Spleen (tissue), 11 donors: ENCODE data around the gene ZNF618. TPM values are rescaled to one million over a fixed set of nuclear protein-coding genes. Genes with fewer than 3 reads are reported as not detected.

Source experiments
- DNase-seq: peaks from one replicate; pipeline ENCODE4 v3.0.0-alpha.2; 2020
- H3K27ac ChIP-seq, 8 donors: fragments of 200-600 bp; sonication (generic) in 7 of 8; 1 replicate in 4 of 8; 2 replicates in 4 of 8; pipeline versions ENCODE4 v1.5.0 to v1.8.0; 2016 to 2021; ENCODE audit warnings: inconsistent platforms in 4 of 8, mild to moderate bottlenecking in 4 of 8, moderate library complexity in 1 of 8
- H3K27me3 ChIP-seq, 7 donors: fragments of 200-600 bp; sonication (generic) in 6 of 7; replicated peaks in 1 of 7; 1 replicate in 4 of 7; 2 replicates in 3 of 7; pipeline versions ENCODE4 v1.5.0 to v1.8.0; 2016 to 2021; ENCODE audit warnings: inconsistent platforms in 3 of 7, mild to moderate bottlenecking in 1 of 7
- H3K36me3 ChIP-seq, 6 donors: fragments of 200-600 bp; sonication (generic) in 5 of 6; 1 replicate in 4 of 6; 2 replicates in 2 of 6; pipeline versions ENCODE4 v1.5.0 to v1.8.0; 2016 to 2021; ENCODE audit warnings: inconsistent platforms in 2 of 6
- H3K4me1 ChIP-seq, 6 donors: fragments of 200-600 bp; sonication (generic) in 5 of 6; 1 replicate in 3 of 6; 2 replicates in 3 of 6; pipeline versions ENCODE4 v1.5.0 to v1.8.0; 2016 to 2021; ENCODE audit warnings: inconsistent platforms in 3 of 6
- H3K4me3 ChIP-seq, 8 donors: fragments of 200-600 bp; sonication (generic) in 7 of 8; 1 replicate in 4 of 8; 2 replicates in 4 of 8; pipeline versions ENCODE4 v1.5.0 to v1.8.0; 2016 to 2021; ENCODE audit warnings: inconsistent platforms in 4 of 8, mild to moderate bottlenecking in 4 of 8, moderate library complexity in 2 of 8
- H3K9me3 ChIP-seq, 8 donors: fragments of 200-600 bp; sonication (generic) in 7 of 8; 1 replicate in 4 of 8; 2 replicates in 4 of 8; pipeline versions ENCODE4 v1.5.0 to v1.8.0; 2016 to 2021; ENCODE audit warnings: inconsistent platforms in 4 of 8
- CTCF ChIP-seq, 11 experiments: fragments of 200-600 bp in 7 of 11; fragments of 450-650 bp in 4 of 11; sonication (generic) in 4 of 11; IDR thresholded peaks in 8 of 11; conservative IDR thresholded peaks in 3 of 11; 1 replicate in 7 of 11; 2 replicates in 4 of 11; pipeline versions ENCODE4 v1.4.0 to v1.8.0; 2016 to 2021; ENCODE audit warnings: antibody characterized with exemption in 11 of 11, inconsistent platforms in 4 of 11, mild to moderate bottlenecking in 1 of 11
- POLR2A ChIP-seq, 3 donors: fragments of 450-650 bp; IDR thresholded peaks; one replicate each; pipeline ENCODE4 v1.5.1; 2017; ENCODE audit warnings: antibody characterized with exemption in 3 of 3, mild to moderate bottlenecking in 1 of 3
- POLR2AphosphoS5 ChIP-seq, 3 donors: sonication (generic); formaldehyde crosslinking; IDR thresholded peaks; one replicate each; pipeline ENCODE4 v1.5.1; 2017; ENCODE audit warnings: antibody characterized with exemption in 3 of 3
- WGBS, 5 donors: extraction: QIAGEN DNeasy Blood & Tissue Kit in 3 of 5; methylation state at CpG; one replicate each; pipeline versions ENCODE4 v1.1.5 to v1.1.7; 2013 to 2018; 5-methylcytosine and 5-hydroxymethylcytosine counted together
- intact Hi-C: fragments of 100-400 bp; cut with DNase I; formaldehyde crosslinking; loops from one replicate; pipeline ENCODE4 v1.15.0; 2023; ENCODE audit warnings: low total_unique reads
- polyA plus RNA-seq, 3 donors: library from polyadenylated mRNA; stranded (reverse); fragments of 200-250 nt; gene quantifications; one replicate each; pipeline ENCODE4 v1.2.1, GENCODE V29; 2013
- total RNA-seq, 7 donors: library from RNA; depleted of rRNA in 3 of 7; stranded (reverse); fragments of >200 nt in 3 of 7; fragmentation: NEBNext Ultra II Directional in 4 of 7; extraction: Animal tissue kit (Norgen Biotek cat#: 25700) in 4 of 7; gene quantifications; one replicate each; pipeline versions ENCODE4 v1.1.0 to v1.2.1, GENCODE V29; 2016 to 2021
- donor health status: healthy with polysubstance abuse.
- donor health status: DM: no; HTN: no; CAD: no; lungs with moderate emphysema.
- donor health status: DM: no; HTN: no; CAD: no.
- donor health status: Bipolar disorder and iron deficiency.
- donor health status: healthy.
- donor health status: DM: no; HTN: no; CAD: no.
- donor health status: DM: yes; HTN: yes; CAD: no.

ZNF618 gene
- total and polyA plus RNA-seq, 10 donors, result 0.58 to 14.8 (median 8.4) TPM

DNA sequence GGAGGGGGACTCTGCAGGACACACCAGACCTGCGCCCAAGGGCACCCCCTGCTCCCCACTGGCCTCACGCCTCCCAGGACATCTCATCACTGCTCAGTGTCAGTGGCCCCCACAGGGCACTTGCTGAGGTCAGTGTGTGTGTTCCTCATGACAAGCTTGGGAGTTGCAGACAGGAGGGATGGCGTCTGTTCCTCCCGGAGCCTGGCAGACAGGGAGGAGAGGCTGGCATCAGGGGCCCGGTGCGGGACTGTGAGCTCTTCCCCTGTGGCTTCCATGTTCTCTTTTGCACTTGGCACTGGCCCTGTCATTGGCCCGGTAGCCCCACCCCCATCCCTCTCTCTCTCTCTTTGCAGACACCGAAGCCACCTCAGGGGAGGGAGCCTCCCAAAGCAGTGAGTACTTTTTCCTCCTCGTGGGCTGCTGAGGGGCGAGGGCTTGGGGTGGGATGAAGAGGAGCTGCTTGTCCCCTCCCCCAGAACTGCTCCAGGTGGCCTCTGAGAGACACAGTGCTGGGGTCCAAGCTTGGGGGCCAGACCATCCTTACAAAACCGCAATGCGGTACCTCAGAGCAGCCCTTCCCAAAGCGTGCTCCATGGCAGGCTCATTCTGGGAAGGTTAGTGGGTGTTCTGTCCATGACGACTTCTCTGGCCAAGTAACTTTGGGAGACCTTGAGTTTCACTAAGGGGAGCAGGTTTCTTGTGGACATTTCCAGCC lies 126.3 kb downstream of the ZNF618 start:
- Histone ChIP-seq H3K36me3 (peaks cover 0 to 43% (median 2%) of the 10 kb centered on the region in 6 donors), H3K4me1 (peaks cover 0 to 18% (median 7%) of the 10 kb centered on the region in 6 donors), H3K27me3 (no peaks in the 10 kb centered on the region), H3K4me3 (no peak overlapping the region), H3K9me3 (peaks cover 0 to 6% (median 0%) of the 10 kb centered on the region in 8 donors), H3K27ac (no peak overlapping the region)
- intact Hi-C loops, result no loop called here
- peak; percentile 60 for DNase-seq
- 86 to 94% (median 88%) methylated on average over 10 to 14 of the region's 14 CpGs for WGBS, 5 donors
- TF ChIP-seq CTCF (IDR thresholded peaks at IDR 0.05 in 8 of 11, conservative IDR thresholded peaks at IDR 0.05 in 3 of 11) (no peak), POLR2AphosphoS5 (IDR thresholded peaks at IDR 0.05) (no peak), POLR2A (IDR thresholded peaks at IDR 0.05) (no peak)

DNA sequence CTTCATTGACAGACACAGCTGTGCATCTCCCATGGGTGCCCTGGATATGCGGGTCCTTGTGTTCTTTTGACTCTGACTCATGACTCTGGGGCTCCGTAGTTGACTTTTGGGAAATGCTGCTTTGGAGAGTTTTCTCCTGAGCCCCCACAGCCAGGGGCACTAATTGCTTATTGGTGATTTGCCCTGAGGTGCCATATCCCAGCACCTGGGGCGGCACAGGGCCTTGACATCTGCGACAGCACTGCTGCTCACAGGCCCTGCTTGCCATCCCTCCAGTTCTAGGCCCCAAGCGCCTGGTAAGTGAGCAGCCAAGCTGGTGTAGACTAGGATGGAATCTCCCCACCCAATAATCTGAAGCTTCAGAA lies 126.9 kb downstream of the ZNF618 start:
- TF ChIP-seq POLR2A (IDR thresholded peaks at IDR 0.05) (no peak), POLR2AphosphoS5 (IDR thresholded peaks at IDR 0.05) (no peak), CTCF (IDR thresholded peaks at IDR 0.05 in 8 of 11, conservative IDR thresholded peaks at IDR 0.05 in 3 of 11) (no peak)
- Histone ChIP-seq H3K27me3 (no peaks in the 10 kb centered on the region), H3K27ac (no peak overlapping the region), H3K4me3 (no peak overlapping the region), H3K36me3 (peaks cover 0 to 44% (median 2%) of the 10 kb centered on the region in 6 donors), H3K9me3 (peaks cover 0 to 6% (median 0%) of the 10 kb centered on the region in 8 donors), H3K4me1 (peaks cover 0 to 18% (median 7%) of the 10 kb centered on the region in 6 donors)
- 93 to 100% (median 96%) methylated on average over 4 to 5 of the region's 5 CpGs for WGBS, 5 donors
- intact Hi-C loops, result no loop called here
- DNase-seq, result peak; percentile 59

GRCh38 chr9:114003351-114003750 lies 127.2 kb downstream of the ZNF618 start:
- intact Hi-C loops, result no loop called here
- peak overlapping the region in 1 of 8 donors; percentile 15 for H3K27ac ChIP-seq
- H3K27me3 ChIP-seq, result no peaks in the 10 kb centered on the region
- peaks cover 0 to 46% (median 2%) of the 10 kb centered on the region in 6 donors for H3K36me3 ChIP-seq
- DNase-seq, result no peak
- peaks cover 0 to 18% (median 7%) of the 10 kb centered on the region in 6 donors for H3K4me1 ChIP-seq
- 82 to 93% (median 86%) methylated on average over 7 of the region's 7 CpGs for WGBS, 5 donors
- peaks cover 0 to 6% (median 0%) of the 10 kb centered on the region in 8 donors for H3K9me3 ChIP-seq
- H3K4me3 ChIP-seq, result no peak overlapping the region
- TF ChIP-seq POLR2A (IDR thresholded peaks at IDR 0.05), result no peak
- TF ChIP-seq POLR2AphosphoS5 (IDR thresholded peaks at IDR 0.05), result no peak
- no peak for TF ChIP-seq CTCF (IDR thresholded peaks at IDR 0.05 in 8 of 11, conservative IDR thresholded peaks at IDR 0.05 in 3 of 11)

- Histone ChIP-seq H3K27ac (peak overlapping the region in 5 of 8 donors; percentile 4 to 60 (median 46)), H3K27me3 (no peaks in the 10 kb centered on the region), H3K4me1 (peaks cover 0 to 18% (median 7%) of the 10 kb centered on the region in 6 donors), H3K4me3 (no peak overlapping the region), H3K36me3 (peaks cover 0 to 50% (median 2%) of the 10 kb centered on the region in 6 donors), H3K9me3 (peaks cover 0 to 6% (median 0%) of the 10 kb centered on the region in 8 donors)
- 44 to 55% (median 49%) methylated on average over 5 of the region's 5 CpGs for WGBS, 5 donors
- intact Hi-C loops, result no loop called here
- TF ChIP-seq POLR2A (IDR thresholded peaks at IDR 0.05) (no peak), CTCF (IDR thresholded peaks at IDR 0.05 in 8 of 11, conservative IDR thresholded peaks at IDR 0.05 in 3 of 11) (no peak), POLR2AphosphoS5 (IDR thresholded peaks at IDR 0.05) (no peak)
- DNase-seq, result no peak
Measured at GRCh38 chr9:114003758-114004157, 127.6 kb downstream of the ZNF618 start.
